Mammary epithelial cell (primary cell): ENCODE results near the gene ASPHD2.

Source experiments
- EZH2 ChIP-seq: IDR thresholded peaks from 2 replicates; pipeline ENCODE4 v1.6.1; 2012; ENCODE audit warnings: low read length, inconsistent platforms, borderline replicate concordance
- TF ChIP-seq, protein P1 (sequence below), 2 donors: IDR thresholded peaks in 1 of 2; conservative IDR thresholded peaks in 1 of 2; 2 replicates each; pipeline ENCODE4 v1.5.1; 2011 to 2012; ENCODE audit warnings: inconsistent platforms in 2 of 2, low read length in 2 of 2, mild to moderate bottlenecking in 2 of 2, control low read depth in 1 of 2, low read depth in 1 of 2; ENCODE audit not compliant: insufficient read depth in 1 of 2; ENCODE audit errors: extremely low read depth in 1 of 2

DNA sequence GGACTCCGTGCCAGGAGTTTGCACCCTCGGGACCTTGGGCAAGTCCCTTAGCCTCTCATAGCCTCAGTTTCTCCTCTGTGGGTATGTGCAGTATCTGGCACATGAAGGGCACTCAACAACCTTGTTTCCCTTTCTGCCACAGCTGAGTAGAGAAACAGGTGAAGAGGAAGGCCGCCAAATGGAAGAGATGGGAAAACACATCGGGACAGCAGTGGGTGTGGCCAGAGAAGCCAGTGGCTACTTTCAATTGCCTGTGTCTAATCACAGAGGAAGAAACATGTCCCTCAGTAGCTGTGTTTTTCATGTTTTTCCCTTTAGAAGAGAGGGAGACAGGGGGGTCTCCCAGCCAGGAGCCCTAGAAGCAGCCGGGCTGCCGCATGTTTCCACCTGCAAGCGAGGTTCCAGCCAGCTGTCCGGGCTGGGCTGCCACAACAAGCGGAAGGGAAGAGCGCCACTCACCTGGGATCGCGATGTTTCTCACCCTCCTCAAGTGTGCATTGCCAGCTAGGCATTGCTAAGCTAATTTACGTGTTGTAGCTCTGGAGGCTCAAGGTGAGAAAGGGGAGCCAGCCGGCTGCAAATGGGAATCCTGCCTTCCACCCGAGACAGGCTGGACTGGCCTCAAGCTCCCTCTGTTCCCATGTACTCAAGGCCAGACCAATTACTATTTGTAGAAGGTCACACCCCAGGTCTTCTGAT is 16.7 kb downstream of the ASPHD2 start:
- TF ChIP-seq, protein P1, sequence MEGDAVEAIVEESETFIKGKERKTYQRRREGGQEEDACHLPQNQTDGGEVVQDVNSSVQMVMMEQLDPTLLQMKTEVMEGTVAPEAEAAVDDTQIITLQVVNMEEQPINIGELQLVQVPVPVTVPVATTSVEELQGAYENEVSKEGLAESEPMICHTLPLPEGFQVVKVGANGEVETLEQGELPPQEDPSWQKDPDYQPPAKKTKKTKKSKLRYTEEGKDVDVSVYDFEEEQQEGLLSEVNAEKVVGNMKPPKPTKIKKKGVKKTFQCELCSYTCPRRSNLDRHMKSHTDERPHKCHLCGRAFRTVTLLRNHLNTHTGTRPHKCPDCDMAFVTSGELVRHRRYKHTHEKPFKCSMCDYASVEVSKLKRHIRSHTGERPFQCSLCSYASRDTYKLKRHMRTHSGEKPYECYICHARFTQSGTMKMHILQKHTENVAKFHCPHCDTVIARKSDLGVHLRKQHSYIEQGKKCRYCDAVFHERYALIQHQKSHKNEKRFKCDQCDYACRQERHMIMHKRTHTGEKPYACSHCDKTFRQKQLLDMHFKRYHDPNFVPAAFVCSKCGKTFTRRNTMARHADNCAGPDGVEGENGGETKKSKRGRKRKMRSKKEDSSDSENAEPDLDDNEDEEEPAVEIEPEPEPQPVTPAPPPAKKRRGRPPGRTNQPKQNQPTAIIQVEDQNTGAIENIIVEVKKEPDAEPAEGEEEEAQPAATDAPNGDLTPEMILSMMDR (conservative IDR thresholded peaks at IDR 0.05 in 1 of 2, IDR thresholded peaks at IDR 0.05 in 1 of 2; ENCODE audit: extremely low read depth in 1 of 2, insufficient read depth in 1 of 2, low read depth in 1 of 2, low read length in 2 of 2), result no peak
- no peak for TF ChIP-seq EZH2
